NCI-H69 (cell line): ENCODE data around the gene RPL13.
"Not testable (repeated sequence)": the region's sequence is repeated elsewhere in the genome, so short reads cannot be mapped to it uniquely, and the experiment has no call there.

Experiments used
- DNase-seq: peaks from one replicate; lab custom pipeline; 2025; lab: John Stamatoyannopoulos, UW

Gene RPL13

GRCh38 chr16:89577055-89577759 lies 16.7 kb downstream of the RPL13 start:
- DNase-seq = no peak

GRCh38 chr16:89579351-89579750 lies 18.9 kb downstream of the RPL13 start:
- DNase-seq = no peak

DNA sequence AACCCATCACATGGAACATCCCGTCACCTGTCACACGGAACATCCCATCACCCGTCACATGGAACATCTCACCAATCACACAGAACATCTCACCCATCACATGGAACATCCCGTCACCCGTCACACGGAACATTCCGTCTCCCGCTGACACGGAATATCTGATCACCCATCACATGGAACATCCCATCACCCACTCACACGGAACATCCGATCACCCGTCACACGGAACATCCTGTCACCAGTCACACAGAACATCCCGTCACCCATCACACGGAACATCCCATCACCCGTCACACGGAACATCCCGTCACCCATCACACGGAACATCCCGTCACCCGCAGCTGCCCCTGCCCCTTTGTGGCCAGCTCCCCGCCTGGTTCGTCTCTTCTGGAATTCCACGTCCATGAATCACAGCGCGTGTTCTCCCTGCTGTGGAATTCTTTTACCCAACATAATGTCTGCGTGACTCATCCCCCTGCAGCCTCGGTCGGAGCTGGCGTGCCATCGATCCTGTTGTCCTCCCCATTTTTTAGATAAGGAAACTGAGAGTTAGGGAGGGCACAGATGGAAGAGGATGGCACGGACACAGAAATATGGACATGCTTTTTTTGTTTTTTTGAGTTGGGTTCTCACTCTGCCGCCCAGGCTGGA lies 20.7 kb downstream of the RPL13 start:
- no peak for DNase-seq

DNA sequence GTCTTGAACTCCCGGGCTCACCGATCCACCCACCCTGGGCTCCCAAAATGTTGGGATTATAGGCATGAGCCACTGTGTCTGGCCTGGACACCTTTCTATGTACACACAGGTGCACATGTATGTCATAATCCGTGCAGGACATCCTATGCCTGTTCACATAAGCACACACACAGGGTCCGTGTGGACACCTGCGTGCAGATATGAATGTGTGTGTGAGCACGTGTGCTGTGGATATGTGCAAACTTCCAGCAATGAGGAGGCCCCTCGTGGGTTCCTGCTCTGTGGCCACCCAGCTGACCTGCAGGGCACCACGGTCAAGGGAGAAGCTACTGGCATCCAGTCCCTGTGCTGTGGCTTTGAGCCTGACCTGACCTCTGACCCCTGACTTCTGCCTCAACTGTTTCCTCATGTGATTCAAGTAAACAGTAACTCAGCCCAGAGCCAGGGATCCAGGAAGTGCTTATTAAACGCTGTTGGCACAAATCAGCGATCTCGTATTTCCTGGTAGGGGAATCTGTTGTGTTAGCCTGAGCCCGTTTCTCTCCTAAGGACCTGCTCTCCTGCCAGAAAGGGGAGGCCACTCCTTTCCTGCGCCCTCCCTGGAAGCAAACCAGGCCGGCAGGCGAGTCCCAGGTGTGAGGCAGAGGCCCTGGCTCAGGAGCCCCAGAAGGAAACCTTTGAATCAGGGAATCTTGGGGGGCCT lies 21.5 kb downstream of the RPL13 start:
- no peak for DNase-seq

GRCh38 chr16:89582614-89583196 lies 22.2 kb downstream of the RPL13 start:
- no peak for DNase-seq

DNA sequence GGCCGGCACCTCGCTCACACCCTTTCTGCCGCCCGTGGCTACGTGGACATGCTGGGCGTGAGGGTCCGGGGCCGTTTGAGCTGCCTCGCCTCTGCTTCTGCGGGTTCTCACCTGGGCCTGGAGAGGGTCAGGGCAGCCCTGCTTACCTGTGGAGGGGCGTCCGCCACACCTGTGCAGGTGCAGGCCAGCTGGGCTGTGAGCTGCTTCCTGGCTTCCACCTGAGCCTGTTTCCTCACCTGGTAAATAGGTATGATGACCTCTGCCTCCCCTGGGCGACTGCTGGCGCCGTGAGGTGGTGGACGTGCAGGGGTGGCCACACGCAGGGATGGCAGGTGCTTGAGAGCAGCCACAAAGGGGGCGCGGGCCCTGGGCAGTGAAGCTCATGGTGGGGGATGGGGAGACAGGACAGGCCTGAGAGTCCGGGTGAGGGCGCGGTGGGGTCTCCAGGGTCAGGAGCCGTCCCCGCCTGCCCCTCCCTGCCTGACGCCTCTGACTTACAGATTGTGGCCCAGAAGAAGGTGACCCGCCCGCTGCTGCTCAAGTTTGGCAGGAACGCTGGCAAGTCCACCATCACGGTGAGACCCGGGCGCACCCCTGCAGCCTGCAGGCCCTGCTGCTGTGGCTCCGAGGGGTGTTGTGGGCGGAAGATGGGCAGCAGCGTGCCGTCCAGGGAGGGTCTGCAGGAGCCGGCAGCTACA lies 22.9 kb downstream of the RPL13 start:
- DNase-seq = no peak

GRCh38 chr16:89583895-89584644 lies 23.6 kb downstream of the RPL13 start:
- DNase-seq = no peak

DNA sequence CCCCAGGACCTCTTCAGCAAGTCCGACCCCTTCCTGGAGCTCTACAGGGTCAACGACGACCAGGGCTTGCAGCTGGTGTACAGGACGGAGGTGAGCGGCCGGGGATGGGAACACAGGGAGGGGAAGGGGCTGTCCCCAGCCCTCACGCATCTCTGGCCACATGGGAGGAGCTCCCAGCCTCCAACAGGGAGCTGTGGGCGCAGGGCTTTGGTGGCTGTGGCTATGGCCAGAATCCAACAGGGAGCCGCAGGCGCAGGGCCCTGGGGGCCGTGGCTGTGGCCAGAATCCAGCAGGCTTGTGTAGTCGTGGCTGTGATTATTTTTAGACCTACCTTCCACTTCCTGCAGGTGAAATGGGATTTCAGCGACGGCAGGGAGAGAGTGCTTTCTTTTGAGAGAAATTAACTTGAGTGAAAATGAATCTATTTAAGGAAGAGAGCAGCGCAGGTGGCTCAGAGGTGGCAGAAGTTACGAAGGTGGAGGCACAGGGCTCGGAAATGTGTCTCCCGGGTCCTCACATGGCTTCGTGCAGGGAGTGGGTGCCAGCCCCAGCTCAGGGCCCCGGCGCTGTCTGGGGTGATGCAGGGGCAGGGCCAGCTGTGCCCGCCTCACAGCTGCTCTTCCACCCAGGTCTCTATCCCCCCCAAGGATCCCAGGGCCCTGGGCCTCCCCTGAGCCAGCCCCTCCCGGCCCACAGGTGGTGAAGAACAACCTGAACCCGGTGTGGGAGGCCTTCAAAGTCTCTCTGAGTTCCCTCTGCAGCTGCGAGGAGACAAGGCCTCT lies 24.5 kb downstream of the RPL13 start:
- DNase-seq = no peak

- DNase-seq = no peak
These were observed 25.7 kb downstream of the RPL13 start for GRCh38 chr16:89586218-89586617.

GRCh38 chr16:89586853-89587252 lies 26.4 kb downstream of the RPL13 start:
- DNase-seq = no peak

GRCh38 chr16:89587676-89588075 lies 27.2 kb downstream of the RPL13 start:
- not testable (repeated sequence) for DNase-seq

DNA sequence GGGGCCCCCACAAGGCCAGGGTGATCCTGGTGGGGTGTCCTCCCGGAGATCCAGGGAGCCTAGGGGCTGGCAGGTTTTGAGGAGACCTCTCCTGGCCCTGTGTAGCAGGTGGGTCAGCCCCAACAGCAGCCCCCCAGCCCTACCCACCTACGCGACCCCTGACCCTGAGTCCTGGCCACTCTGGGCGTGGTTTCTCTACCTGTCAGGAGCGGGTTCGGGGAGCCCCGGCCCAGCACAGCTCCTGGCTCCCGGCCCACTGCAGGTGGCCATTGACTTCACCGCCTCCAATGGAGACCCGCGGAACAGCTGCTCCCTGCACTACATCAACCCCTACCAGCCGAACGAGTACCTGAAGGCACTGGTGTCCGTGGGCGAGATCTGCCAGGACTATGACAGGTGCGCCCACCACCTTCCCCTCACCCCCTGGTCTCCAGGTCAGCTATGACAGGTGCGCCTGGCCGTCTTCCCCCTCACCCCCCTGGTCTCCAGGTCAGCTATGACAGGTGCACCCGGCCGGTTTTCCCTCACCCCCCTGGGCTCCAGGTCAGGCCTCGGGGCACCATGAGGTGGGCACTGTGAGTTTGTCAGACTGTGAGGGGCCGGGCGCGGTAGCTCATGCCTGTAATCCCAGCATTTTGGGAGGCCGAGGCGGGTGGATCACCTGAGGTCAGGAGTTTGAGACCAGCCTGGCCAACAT lies 28.1 kb downstream of the RPL13 start:
- DNase-seq = no peak

- DNase-seq = no peak
These were observed 28.9 kb downstream of the RPL13 start for GRCh38 chr16:89589241-89589926.

- DNase-seq = no peak
These were observed 33.4 kb downstream of the RPL13 start for GRCh38 chr16:89593841-89594240.

DNA sequence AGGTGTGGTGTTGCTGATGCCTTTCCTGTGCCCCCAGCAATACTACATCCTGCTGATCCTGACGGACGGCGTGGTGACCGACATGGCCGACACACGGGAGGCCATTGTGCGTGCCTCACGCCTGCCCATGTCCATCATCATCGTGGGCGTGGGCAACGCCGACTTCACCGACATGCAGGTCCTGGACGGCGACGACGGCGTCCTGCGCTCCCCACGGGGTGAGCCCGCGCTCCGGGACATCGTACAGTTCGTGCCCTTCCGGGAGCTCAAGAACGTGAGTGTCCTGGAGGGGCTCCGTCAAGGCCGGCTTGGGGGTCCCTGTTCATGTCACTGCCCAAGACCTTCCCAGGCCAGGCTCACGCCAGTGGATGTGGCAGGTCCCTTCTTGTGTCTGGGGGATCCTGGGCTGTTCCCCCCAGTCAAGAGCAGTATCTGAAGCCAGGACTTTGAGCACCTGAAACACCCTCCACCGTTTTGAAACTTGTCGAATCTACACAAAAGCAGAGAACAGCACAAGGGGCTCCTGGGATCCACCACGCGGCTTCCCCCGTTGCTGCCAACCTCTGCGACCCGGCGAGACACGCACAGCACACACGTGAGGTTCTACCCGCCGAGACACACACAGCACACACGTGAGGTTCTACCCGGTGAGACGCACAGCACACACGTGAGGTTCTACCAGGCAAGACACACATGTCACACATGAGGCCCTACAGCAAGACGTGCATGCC lies 35.0 kb downstream of the RPL13 start:
- DNase-seq = no peak

DNA sequence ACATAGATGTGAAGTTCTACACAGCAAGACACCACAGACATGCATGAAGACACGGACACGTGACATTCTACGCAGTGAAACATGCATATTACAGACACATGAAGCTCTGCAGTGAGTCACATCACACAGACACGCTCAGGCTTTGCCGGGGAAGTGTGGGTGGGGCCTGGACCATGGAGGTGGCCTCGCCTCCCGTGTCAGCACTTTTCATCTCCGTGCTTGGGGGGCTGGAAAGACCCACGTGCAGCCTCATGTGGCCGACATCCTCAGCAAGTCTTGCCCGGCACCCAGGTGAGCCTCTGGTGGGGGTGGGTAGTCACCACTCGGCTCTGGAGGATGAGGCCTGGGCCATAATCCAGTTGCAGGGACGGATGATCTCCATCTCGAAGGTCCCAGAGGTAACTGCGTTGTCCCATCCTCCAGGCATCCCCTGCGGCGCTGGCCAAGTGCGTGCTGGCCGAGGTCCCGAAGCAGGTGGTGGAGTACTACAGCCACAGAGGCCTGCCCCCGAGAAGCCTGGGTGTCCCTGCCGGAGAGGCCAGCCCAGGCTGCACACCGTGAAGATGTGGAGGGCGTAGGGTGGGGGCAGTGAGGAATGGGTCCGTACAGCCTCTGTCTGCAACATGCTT lies 35.7 kb downstream of the RPL13 start:
- DNase-seq = no peak

- DNase-seq = no peak
These were observed 36.6 kb downstream of the RPL13 start for GRCh38 chr16:89596957-89597649.

DNA sequence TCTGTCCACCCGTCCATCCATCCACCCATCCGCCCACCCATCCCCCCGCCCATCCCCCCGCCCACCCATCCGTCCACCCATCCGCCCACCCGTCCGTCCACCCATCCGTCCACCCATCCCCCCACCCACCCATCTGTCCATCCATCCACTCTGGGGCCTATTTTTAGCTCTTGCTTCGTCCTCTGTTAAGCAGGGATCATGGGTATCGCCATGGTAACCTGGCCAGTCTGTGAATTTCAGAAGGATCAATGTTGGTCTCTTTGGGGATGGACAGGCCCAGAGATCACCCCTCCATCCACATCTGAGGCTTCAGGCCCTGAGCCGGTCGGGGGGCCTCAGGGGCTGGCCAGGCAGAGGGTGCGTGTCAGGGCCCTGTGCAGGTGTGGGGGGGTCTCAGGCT lies 37.7 kb downstream of the RPL13 start:
- DNase-seq = peak; percentile 47
